GM21528 (cell line): Measurements from ENCODE around the gene BCAS3.

ENCODE experiments used
- ATAC-seq: cut with Tn5 transposase; IDR thresholded peaks from one replicate; pipeline ENCODE4 v1.9.1; 2021; ENCODE audit warnings: mild to moderate bottlenecking, moderate library complexity; ENCODE audit not compliant: unreplicated experiment, low FRiP score

BCAS3 gene

GRCh38 chr17:61395409-61395982 lies 717.8 kb downstream of the BCAS3 start:
- ATAC-seq, result no peak

- ATAC-seq, result no peak
These were observed 718.4 kb downstream of the BCAS3 start for GRCh38 chr17:61395983-61396585.

- ATAC-seq, result no peak
These were observed 719.0 kb downstream of the BCAS3 start for GRCh38 chr17:61396586-61397085.

- ATAC-seq, result no peak
These were observed 719.6 kb downstream of the BCAS3 start for GRCh38 chr17:61397086-61397842.

- no peak for ATAC-seq
These were observed 721.1 kb downstream of the BCAS3 start for GRCh38 chr17:61398721-61399130.

- ATAC-seq, result no peak
These were observed 721.7 kb downstream of the BCAS3 start, which contains the start of gene TBX2 for GRCh38 chr17:61399131-61400065. TSS of gene TBX2 (plus strand) at chr17:61399843. CDS start at chr17:61400177, 334 bp downstream.

- ATAC-seq, result no peak
These were observed 722.5 kb downstream of the BCAS3 start for GRCh38 chr17:61400066-61400716.

- ATAC-seq, result no peak
These were observed 723.2 kb downstream of the BCAS3 start for GRCh38 chr17:61400717-61401388.

GRCh38 chr17:61401389-61402072 lies 723.9 kb downstream of the BCAS3 start:
- ATAC-seq, result no peak

- ATAC-seq, result no peak
These were observed 724.5 kb downstream of the BCAS3 start for GRCh38 chr17:61402073-61402541.

GRCh38 chr17:61402978-61403800 lies 725.5 kb downstream of the BCAS3 start:
- no peak for ATAC-seq

GRCh38 chr17:61403801-61404662 lies 726.4 kb downstream of the BCAS3 start:
- no peak for ATAC-seq

GRCh38 chr17:61404663-61404912 lies 726.9 kb downstream of the BCAS3 start:
- ATAC-seq, result no peak

- ATAC-seq, result no peak
These were observed 727.4 kb downstream of the BCAS3 start for GRCh38 chr17:61404913-61405685.

GRCh38 chr17:61405686-61406536 lies 728.3 kb downstream of the BCAS3 start:
- no peak for ATAC-seq

GRCh38 chr17:61406537-61406845 lies 728.8 kb downstream of the BCAS3 start:
- no peak for ATAC-seq
